K562 (cell line): Measurements from ENCODE around the gene RIMBP3C. TPM values are rescaled to one million over a fixed set of nuclear protein-coding genes. Genes with fewer than 3 reads are reported as not detected.

Experiments
- BHLHE40 ChIP-seq: IDR thresholded peaks from 2 replicates; pipeline ENCODE4 v1.6.1; 2011; ENCODE audit warnings: low read length, improper control_type of control experiment
- CEBPG ChIP-seq, 3 experiments: fragments of 200-800 bp in 1 of 3; sonication (Bioruptor generic) in 1 of 3; sonication (generic) in 1 of 3; formaldehyde crosslinking in 1 of 3; IDR thresholded peaks in 2 of 3; conservative IDR thresholded peaks in 1 of 3; 2 replicates each; pipeline versions ENCODE4 v1.6.1 to v1.8.0; 2016 to 2022; ENCODE audit warnings: missing compliant biosample characterization in 2 of 3, missing genetic modification characterization in 2 of 3, mild to moderate bottlenecking in 1 of 3, missing genetic modification reagents in 1 of 3
- RBM34 ChIP-seq: fragments of 200-400 bp; formaldehyde crosslinking; IDR thresholded peaks from 2 replicates; pipeline ENCODE4 v1.6.1; 2018; ENCODE audit warnings: low read length, borderline replicate concordance; ENCODE audit not compliant: insufficient read depth
- SFPQ ChIP-seq: fragments of 200-400 bp; formaldehyde crosslinking; IDR thresholded peaks from 2 replicates; pipeline ENCODE4 v1.6.1; 2017; ENCODE audit warnings: mild to moderate bottlenecking, low read depth, low read length, moderate library complexity
- ZBED1 ChIP-seq: IDR thresholded peaks from 2 replicates; pipeline ENCODE4 v1.6.1; 2014
- ZFPM2 ChIP-seq: fragments of 250-450 bp; sonication (Bioruptor Pico); IDR thresholded peaks from 2 replicates; pipeline ENCODE4 v1.5.1; 2022; ENCODE audit warnings: mild to moderate bottlenecking
- ZNF217 ChIP-seq: sonication (generic); formaldehyde crosslinking; IDR thresholded peaks from 2 replicates; pipeline ENCODE4 v1.8.0; 2022; ENCODE audit warnings: mild to moderate bottlenecking, missing genetic modification reagents
- ZNF584 ChIP-seq: fragments of 200-800 bp; sonication (Bioruptor generic); IDR thresholded peaks from 2 replicates; pipeline ENCODE4 v1.6.1; 2016; ENCODE audit warnings: low read depth, mild to moderate bottlenecking, missing genetic modification characterization, missing compliant biosample characterization
- ZNF695 ChIP-seq: fragments of 450-650 bp; formaldehyde crosslinking; IDR thresholded peaks from 2 replicates; pipeline ENCODE4 v1.4.0; 2020; ENCODE audit warnings: mild to moderate bottlenecking, moderate library complexity
- polyA plus RNA-seq, 8 experiments: library from polyadenylated mRNA; depleted of rRNA in 4 of 8; stranded (reverse) in 5 of 8; unstranded in 3 of 8; fragments of >200 nt; fragmentation: Nextera tagmentation in 2 of 8; fragmentation: Illumina TruSeq in 1 of 8; extraction: Ambion mirVana in 2 of 8; extraction: Trizol in 1 of 8; gene quantifications; 2 replicates each; pipeline versions ENCODE4 v1.2.1 to v1.2.3, GENCODE V29; 2011 to 2014; ENCODE audit warnings: inconsistent platforms in 1 of 8, missing spikeins in 1 of 8
- total RNA-seq, 7 experiments: library from RNA; depleted of rRNA in 6 of 7; stranded (reverse); fragments of >200 nt in 6 of 7; fragmentation: Illumina TruSeq in 2 of 7; extraction: Trizol in 2 of 7; gene quantifications; 2 replicates each; pipeline versions ENCODE4 v1.2.1 to v1.2.3, GENCODE V29; 2011 to 2021; ENCODE audit warnings: low replicate concordance in 1 of 7
- TF ChIP-seq, protein P1 (sequence below), 2 experiments: fragments of 200-800 bp in 1 of 2; sonication (Bioruptor generic) in 1 of 2; sonication (generic) in 1 of 2; formaldehyde crosslinking in 1 of 2; IDR thresholded peaks in 1 of 2; conservative IDR thresholded peaks in 1 of 2; 2 replicates each; pipeline versions ENCODE4 v1.5.0 to v1.6.1; 2016 to 2020; ENCODE audit warnings: missing compliant biosample characterization in 1 of 2, missing genetic modification characterization in 1 of 2, missing genetic modification reagents in 1 of 2
- TF ChIP-seq, protein P2 (sequence below): sonication (generic); formaldehyde crosslinking; IDR thresholded peaks from 2 replicates; pipeline ENCODE4 v1.8.1; 2023; ENCODE audit warnings: mild to moderate bottlenecking, missing genetic modification reagents

Gene RIMBP3C
- total and polyA plus RNA-seq, 9 of the 15 experiments (the other 6 are each of a cell fraction or from before 2014, with no cell fraction given): 0.09 to 0.98 (median 0.17) TPM; not detected in 2

DNA sequence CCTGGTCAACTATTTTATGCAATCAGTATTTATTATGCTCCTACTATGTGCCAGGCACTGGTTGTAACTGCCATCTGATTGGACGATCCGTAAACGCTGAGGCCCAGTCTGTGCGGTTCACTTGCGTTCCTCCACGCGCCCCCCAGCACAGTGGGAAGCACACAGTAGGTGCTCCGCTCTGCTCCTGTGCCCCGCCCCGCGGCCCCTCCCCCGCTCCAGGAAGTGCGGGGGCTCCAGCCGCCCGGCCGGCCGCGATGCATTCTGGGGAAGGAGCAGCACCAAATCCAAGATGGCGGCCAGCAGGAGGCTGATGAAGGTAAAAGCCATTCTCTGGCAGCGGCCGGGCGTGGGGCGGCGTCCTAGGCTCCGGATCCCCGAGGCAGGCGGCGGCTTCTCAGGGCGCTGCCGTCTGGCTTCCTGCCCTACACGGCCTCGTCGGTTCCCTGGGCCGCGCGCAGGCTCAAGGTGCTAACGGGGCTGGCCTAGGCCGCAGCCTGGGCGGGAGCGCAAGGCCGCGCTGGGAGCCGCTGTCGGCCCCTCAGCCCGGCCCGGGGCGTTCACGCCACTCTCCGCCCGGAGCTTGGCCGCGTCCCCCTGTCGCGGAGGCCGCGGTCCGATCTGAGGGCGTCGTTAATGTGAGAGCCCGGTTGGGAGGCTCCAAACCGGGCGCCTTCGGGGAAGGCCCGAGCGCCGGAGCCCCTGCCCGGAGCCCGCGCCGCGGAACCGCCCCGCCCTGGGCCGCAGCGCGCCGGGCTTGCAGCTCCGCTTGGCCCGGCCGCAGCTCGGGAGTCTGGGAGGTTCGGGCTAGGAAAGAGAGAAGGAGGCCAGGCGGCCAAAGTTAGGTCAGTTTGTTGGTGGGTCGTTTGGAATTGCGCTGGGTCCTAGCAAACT lies 16.4 kb upstream of the RIMBP3C start, which contains the start of gene UBE2L3 (continued):
- TF ChIP-seq SFPQ: no peak
- TF ChIP-seq BHLHE40: peak; percentile 63
- TF ChIP-seq RBM34: peak; percentile 100
- peak; percentile 77; the same call in 1 of the 2 replicates for TF ChIP-seq ZNF695 (CRISPR knock-in tag)
- TF ChIP-seq ZBED1: no peak
- no peak for TF ChIP-seq ZNF584
- TF ChIP-seq, protein P1, sequence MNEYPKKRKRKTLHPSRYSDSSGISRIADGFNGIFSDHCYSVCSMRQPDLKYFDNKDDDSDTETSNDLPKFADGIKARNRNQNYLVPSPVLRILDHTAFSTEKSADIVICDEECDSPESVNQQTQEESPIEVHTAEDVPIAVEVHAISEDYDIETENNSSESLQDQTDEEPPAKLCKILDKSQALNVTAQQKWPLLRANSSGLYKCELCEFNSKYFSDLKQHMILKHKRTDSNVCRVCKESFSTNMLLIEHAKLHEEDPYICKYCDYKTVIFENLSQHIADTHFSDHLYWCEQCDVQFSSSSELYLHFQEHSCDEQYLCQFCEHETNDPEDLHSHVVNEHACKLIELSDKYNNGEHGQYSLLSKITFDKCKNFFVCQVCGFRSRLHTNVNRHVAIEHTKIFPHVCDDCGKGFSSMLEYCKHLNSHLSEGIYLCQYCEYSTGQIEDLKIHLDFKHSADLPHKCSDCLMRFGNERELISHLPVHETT (CRISPR knock-in tag; conservative IDR thresholded peaks at IDR 0.05 in 1 of 2, IDR thresholded peaks at IDR 0.05 in 1 of 2): no peak
- peak; percentile 92; the same call in 1 of the 2 replicates for TF ChIP-seq ZFPM2 (CRISPR knock-in tag)
- TF ChIP-seq CEBPG (CRISPR knock-in tag; IDR thresholded peaks at IDR 0.05): no peak
- TF ChIP-seq CEBPG (tag; conservative IDR thresholded peaks at IDR 0.05 in 1 of 2, IDR thresholded peaks at IDR 0.05 in 1 of 2): peak in 1 of 2 experiments; percentile 70; a peak in 2 of 4 replicates
- TF ChIP-seq, protein P2, sequence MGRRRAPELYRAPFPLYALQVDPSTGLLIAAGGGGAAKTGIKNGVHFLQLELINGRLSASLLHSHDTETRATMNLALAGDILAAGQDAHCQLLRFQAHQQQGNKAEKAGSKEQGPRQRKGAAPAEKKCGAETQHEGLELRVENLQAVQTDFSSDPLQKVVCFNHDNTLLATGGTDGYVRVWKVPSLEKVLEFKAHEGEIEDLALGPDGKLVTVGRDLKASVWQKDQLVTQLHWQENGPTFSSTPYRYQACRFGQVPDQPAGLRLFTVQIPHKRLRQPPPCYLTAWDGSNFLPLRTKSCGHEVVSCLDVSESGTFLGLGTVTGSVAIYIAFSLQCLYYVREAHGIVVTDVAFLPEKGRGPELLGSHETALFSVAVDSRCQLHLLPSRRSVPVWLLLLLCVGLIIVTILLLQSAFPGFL (CRISPR knock-in tag): no peak
- 0 out of 2 replicates have a peak, but pooled peaks have one; percentile 5 for TF ChIP-seq ZNF217 (CRISPR knock-in tag)
